ENCODE data around the gene SEMA6A. TPM values are rescaled to one million over a fixed set of nuclear protein-coding genes. Genes with fewer than 3 reads are reported as not detected.

Gene SEMA6A
- total RNA-seq, 1 experiment from 2014 or later = 18.3 TPM

DNA sequence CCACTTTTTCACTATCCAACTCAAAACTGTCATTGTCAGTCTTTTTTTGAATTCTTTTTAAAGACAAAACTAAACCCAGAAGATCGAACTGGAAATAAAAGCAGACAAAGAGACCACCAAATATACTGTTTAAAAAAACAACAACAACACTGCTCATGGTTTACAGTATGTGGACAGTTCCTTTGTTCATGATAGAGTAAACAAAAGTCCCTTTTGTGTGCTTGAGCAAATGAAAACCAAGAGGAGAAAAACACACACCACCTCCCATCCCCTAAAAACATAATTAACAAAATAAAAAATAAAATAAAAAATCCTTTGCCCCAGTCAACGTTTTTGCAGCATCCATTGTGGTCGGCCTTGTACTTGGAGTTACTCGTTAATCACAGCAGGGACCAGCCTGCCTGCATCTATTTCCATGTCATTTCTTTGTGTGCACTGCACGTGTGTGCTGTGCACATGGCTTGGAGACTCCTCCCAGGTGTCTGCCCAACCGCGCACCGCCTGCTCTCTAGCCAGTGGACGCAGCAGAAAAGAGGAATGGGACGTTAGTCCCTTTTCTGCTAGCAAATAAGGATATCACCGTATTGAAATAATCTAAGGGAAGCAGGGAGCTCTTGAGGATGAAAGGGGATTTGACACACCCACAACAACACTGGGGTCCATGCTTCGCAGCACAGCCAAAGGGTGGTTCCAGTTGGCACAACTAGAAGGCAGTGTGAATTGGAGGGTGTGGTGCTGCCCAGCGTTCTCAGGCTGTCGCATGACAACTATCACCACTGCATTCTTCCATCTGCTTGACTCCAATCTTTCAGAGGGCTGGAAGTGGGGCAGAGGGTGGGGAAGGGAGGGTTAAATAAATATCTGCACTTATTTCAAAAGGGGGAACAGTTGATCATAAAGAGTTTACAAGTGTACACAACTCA lies 130.0 kb downstream of the SEMA6A start:
- Mint-ChIP-seq H3K27ac (ENCODE audit: unreplicated experiment) (no peak overlapping the region), H3K27me3 (ENCODE audit: insufficient read depth, unreplicated experiment) (no peaks in the 10 kb centered on the region), H3K4me1 (ENCODE audit: low read depth, unreplicated experiment) (no peaks in the 10 kb centered on the region), H3K4me3 (ENCODE audit: unreplicated experiment) (no peak overlapping the region), H3K9me3 (ENCODE audit: unreplicated experiment) (no peaks in the 10 kb centered on the region), H3K36me3 (ENCODE audit: insufficient read depth, unreplicated experiment) (peaks cover 37% of the 10 kb centered on the region)
- Histone ChIP-seq H3K36me3 (ENCODE audit: control insufficient read depth, insufficient read depth, low read length) (peaks cover 2% of the 10 kb centered on the region; the same call in 1 of the 2 replicates), H3K4me1 (no peaks in the 10 kb centered on the region), H3K27me3 (replicated peaks; ENCODE audit: control insufficient read depth, insufficient read depth, low read length) (no peaks in the 10 kb centered on the region), H3K9me3 (no peaks in the 10 kb centered on the region), H3K4me3 (ENCODE audit: low read depth, low read length) (no peak overlapping the region)
- ChIA-PET POLR2A (no interaction called here), CTCF (no interaction called here)
- TF ChIP-seq, protein P1, sequence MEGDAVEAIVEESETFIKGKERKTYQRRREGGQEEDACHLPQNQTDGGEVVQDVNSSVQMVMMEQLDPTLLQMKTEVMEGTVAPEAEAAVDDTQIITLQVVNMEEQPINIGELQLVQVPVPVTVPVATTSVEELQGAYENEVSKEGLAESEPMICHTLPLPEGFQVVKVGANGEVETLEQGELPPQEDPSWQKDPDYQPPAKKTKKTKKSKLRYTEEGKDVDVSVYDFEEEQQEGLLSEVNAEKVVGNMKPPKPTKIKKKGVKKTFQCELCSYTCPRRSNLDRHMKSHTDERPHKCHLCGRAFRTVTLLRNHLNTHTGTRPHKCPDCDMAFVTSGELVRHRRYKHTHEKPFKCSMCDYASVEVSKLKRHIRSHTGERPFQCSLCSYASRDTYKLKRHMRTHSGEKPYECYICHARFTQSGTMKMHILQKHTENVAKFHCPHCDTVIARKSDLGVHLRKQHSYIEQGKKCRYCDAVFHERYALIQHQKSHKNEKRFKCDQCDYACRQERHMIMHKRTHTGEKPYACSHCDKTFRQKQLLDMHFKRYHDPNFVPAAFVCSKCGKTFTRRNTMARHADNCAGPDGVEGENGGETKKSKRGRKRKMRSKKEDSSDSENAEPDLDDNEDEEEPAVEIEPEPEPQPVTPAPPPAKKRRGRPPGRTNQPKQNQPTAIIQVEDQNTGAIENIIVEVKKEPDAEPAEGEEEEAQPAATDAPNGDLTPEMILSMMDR (IDR thresholded peaks at IDR 0.05; ENCODE audit: insufficient read depth in 1 of 2, low read depth in 1 of 2, low read length in 1 of 2, severe bottlenecking in 1 of 2, unreplicated experiment in 1 of 2) = no peak
- intact Hi-C loops (cut with micrococcal nuclease; ENCODE audit: unreplicated experiment) = no loop called here
- no peak for DNase-seq
- BruUV-seq (replicated peaks) = no TSS peak

DNA sequence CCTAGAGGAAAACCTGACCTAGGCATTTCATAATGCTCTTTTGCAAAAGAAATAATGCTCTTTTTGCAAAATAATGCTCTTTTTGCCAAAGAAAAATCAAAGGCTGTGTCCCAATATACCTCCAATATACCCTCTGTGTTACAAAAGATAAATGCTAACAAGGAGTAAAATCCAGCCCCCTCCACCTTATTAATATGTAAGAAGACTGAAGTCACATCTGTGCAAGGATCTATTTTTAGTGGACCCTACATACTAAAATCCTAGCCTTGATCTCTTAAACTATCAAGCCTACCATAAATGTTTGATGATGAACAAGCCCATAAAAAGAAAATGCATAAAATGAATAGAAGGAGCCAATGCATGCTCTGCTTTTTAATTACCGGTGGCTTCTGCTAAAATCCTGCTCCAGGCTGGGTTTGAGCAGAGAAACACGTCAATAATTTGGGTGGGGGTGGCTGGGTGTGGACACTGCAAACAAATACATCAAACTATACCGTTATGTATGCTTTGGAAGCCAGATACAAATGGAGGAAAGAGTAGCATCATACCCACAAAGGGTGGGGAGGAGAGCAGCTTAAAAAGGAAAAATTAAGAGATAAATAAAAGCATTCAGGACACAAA lies 131.6 kb downstream of the SEMA6A start:
- intact Hi-C loops (cut with micrococcal nuclease; ENCODE audit: unreplicated experiment) = no loop called here
- no peak for DNase-seq
- no peaks in the 10 kb centered on the region for H3K4me1 Mint-ChIP-seq (ENCODE audit: low read depth, unreplicated experiment)

DNA sequence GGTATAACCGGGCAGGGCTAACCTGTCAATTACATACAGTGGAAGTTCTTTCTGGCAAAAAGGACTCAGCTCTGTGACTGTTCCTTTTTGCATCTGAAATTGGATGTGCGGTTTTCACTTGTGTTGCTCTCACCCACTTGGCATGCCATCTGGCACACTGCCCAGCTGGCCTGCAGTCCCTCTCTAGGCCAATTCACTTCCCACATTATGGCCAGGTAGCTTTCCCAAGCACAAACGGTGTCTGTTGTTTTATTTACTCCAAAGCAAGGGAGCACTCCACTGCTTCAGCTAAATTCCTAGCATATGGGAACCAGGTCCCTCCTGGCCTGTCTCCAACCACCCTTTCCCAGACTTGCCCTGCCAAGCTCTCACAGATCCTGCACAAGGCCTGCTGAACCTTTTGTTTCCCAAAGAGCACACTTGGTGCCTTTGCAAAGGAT lies 132.5 kb downstream of the SEMA6A start:
- TF ChIP-seq, protein P1 (IDR thresholded peaks at IDR 0.05; ENCODE audit: insufficient read depth in 1 of 2, low read depth in 1 of 2, low read length in 1 of 2, severe bottlenecking in 1 of 2, unreplicated experiment in 1 of 2) = no peak
- H3K9me3 ChIP-seq = no peaks in the 10 kb centered on the region
- H3K36me3 Mint-ChIP-seq (ENCODE audit: insufficient read depth, unreplicated experiment) = peaks cover 19% of the 10 kb centered on the region
- H3K4me3 Mint-ChIP-seq (ENCODE audit: unreplicated experiment) = no peak overlapping the region
- no TSS peak for BruUV-seq (replicated peaks)
- no peak for DNase-seq
- H3K4me1 ChIP-seq = no peaks in the 10 kb centered on the region
- H3K4me3 ChIP-seq (ENCODE audit: low read depth, low read length) = no peak overlapping the region
- peaks cover 2% of the 10 kb centered on the region; the same call in 1 of the 2 replicates for H3K36me3 ChIP-seq (ENCODE audit: control insufficient read depth, insufficient read depth, low read length)
- CTCF ChIA-PET = no interaction called here
- H3K4me1 Mint-ChIP-seq (ENCODE audit: low read depth, unreplicated experiment) = peaks cover under 1% of the 10 kb centered on the region
- intact Hi-C loops (cut with micrococcal nuclease; ENCODE audit: unreplicated experiment) = no loop called here
- H3K27ac Mint-ChIP-seq (ENCODE audit: unreplicated experiment) = no peak overlapping the region
- no peaks in the 10 kb centered on the region for H3K27me3 Mint-ChIP-seq (ENCODE audit: insufficient read depth, unreplicated experiment)
- no peaks in the 10 kb centered on the region for H3K27me3 ChIP-seq (replicated peaks; ENCODE audit: control insufficient read depth, insufficient read depth, low read length)
- POLR2A ChIA-PET = no interaction called here
- no peaks in the 10 kb centered on the region for H3K9me3 Mint-ChIP-seq (ENCODE audit: unreplicated experiment)

More for the DNA sequence above, 131.6 kb downstream of the SEMA6A start:
- peaks cover 26% of the 10 kb centered on the region for H3K36me3 Mint-ChIP-seq (ENCODE audit: insufficient read depth, unreplicated experiment)
- ChIA-PET POLR2A (no interaction called here), CTCF (no interaction called here)
- H3K27me3 ChIP-seq (replicated peaks; ENCODE audit: control insufficient read depth, insufficient read depth, low read length) = no peaks in the 10 kb centered on the region
- no peaks in the 10 kb centered on the region for H3K9me3 ChIP-seq
- no peak overlapping the region for H3K4me3 Mint-ChIP-seq (ENCODE audit: unreplicated experiment)
- no peak overlapping the region for H3K4me3 ChIP-seq (ENCODE audit: low read depth, low read length)
- TF ChIP-seq, protein P1 (IDR thresholded peaks at IDR 0.05; ENCODE audit: insufficient read depth in 1 of 2, low read depth in 1 of 2, low read length in 1 of 2, severe bottlenecking in 1 of 2, unreplicated experiment in 1 of 2) = no peak
- H3K9me3 Mint-ChIP-seq (ENCODE audit: unreplicated experiment) = no peaks in the 10 kb centered on the region
- H3K4me1 ChIP-seq = no peaks in the 10 kb centered on the region
- no peak overlapping the region for H3K27ac Mint-ChIP-seq (ENCODE audit: unreplicated experiment)
- no TSS peak for BruUV-seq (replicated peaks)
- no peaks in the 10 kb centered on the region for H3K27me3 Mint-ChIP-seq (ENCODE audit: insufficient read depth, unreplicated experiment)
- peaks cover 2% of the 10 kb centered on the region; the same call in 1 of the 2 replicates for H3K36me3 ChIP-seq (ENCODE audit: control insufficient read depth, insufficient read depth, low read length)
